Measurements from ENCODE around the gene ASPN.
"Not testable (repeated sequence)": the region's sequence is repeated elsewhere in the genome, so short reads cannot be mapped to it uniquely, and the experiment has no call there.

Gene ASPN

DNA sequence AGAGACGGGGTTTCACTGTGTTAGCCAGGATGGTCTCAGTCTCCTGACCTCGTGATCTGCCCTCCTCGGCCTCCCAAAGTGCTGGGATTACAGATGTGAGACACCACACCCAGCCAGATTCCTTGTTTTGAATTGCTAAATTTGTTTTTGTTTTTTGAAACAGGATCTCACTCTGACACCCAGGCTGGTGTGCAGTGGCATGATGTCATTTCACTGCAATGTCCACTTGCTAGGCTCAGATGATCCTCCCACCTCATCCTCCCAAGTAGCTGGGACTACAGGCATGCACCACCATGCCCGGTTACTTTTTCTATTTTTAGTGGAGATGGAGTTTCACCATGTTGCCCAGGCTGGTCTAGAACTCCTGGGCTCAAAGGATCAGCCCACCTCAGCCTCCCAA, 71.1 kb downstream of the ASPN start:
- not testable (repeated sequence) for DNase-seq (ENCODE audit: low read depth in 2 of 2)

DNA sequence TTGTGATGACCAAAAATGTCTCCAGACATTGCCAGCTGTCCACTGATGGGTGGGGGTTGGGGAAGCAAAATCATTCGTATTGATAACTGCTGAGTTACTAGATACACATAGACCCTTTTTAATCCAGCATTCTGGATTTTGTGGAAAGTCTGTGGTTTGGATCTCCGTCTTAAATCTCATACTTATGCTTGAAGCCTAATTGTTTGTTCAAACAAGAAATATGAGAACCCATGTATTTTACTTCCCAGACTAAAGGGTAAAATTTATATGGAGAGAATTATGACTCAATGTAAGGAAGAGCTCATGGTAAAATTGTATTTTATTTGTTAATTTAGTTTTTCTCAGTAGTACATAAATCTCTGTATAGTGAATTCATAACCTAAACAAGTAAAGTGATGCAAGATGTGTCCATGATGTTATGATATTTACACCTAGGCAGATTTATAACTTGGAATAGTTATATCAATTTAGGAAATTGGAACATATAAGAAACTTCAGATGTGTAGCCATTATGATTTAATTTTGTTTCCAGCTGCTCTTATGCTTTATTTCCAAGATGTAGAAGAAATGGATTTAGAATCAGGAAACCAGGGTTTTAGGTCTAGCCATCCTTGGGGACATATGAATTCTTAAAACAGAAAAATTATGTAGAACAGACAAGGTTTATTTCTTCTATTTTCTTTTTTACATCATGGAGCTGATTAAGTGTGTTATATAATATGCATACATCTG, 73.4 kb downstream of the ASPN start:
- no peak for DNase-seq (ENCODE audit: low read depth in 2 of 2)

DNA sequence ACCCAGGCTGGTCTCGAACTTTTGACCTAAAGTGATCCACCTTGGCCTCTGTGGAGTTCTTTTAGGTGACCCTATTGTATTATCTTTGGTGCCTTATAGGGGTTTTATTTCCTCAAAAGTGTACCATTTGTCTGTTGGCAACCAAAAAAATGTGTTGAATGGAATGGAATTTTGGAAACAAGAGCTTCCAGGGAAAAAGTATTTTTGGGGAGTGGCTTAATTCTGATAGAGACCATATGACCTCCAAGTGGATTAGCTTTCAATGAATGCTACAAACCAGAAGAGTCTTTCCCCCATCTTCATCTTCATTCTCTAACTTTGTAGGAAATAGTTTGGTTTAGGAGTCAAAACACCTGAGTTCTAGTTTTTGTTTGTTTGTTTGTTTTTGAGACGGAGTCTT, 74.5 kb downstream of the ASPN start:
- DNase-seq (ENCODE audit: low read depth in 2 of 2), result no peak

DNA sequence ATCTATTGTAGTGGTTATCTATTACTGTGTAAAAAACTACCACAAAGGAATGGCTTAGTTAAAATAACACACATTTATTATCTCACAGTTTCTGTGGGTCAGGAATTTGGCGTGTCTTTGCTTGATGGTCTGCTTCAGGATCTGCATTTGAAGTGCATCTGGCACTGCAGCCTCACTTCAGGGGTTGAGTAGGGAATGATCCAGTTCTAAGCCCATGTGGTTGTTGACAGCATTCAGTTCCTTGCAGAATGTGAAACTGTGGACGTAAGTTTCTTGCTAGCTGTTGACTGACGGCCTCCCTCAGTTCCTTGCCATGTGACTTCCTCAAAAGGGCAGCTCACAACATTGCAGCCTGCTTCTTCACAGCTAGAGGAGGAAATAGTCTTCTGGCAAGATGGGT, 75.8 kb downstream of the ASPN start:
- DNase-seq (ENCODE audit: low read depth in 2 of 2), result no peak
